Activated CD8-positive, alpha-beta memory T cell treated with anti-CD3 and anti-CD28 coated beads for 1 hour (primary cell): ENCODE measurements around the gene MCEMP1.

ENCODE experiments used
- DNase-seq, 2 donors: peaks; one replicate each; pipeline ENCODE4 v3.0.0-alpha.2; 2020; ENCODE audit warnings: low read depth in 1 of 2; ENCODE audit errors: extremely low read depth in 1 of 2

The MCEMP1 gene

GRCh38 chr19:7670150-7670783 lies 6.6 kb upstream of the MCEMP1 start:
- DNase-seq, result no peak

- DNase-seq, result no peak
Measured at GRCh38 chr19:7670790-7671189, 6.1 kb upstream of the MCEMP1 start.

- DNase-seq, result no peak
Measured at GRCh38 chr19:7672522-7672921, 4.4 kb upstream of the MCEMP1 start.

GRCh38 chr19:7674010-7675005 lies 2.6 kb upstream of the MCEMP1 start:
- no peak for DNase-seq

- DNase-seq, result no peak
Measured at GRCh38 chr19:7676376-7676775, 514 bp upstream of the MCEMP1 start.

GRCh38 chr19:7677669-7678311 lies 900 bp downstream of the MCEMP1 start:
- no peak for DNase-seq

GRCh38 chr19:7678971-7679751 lies 2.3 kb downstream of the MCEMP1 start:
- DNase-seq, result peak in 1 of 2 donors; percentile 39

- DNase-seq, result no peak
Measured at GRCh38 chr19:7679771-7680605, 3.1 kb downstream of the MCEMP1 start.

- DNase-seq, result peak; percentile 44 to 84
Measured at GRCh38 chr19:7680606-7681339, 3.9 kb downstream of the MCEMP1 start, which contains the start of gene TRAPPC5. Gene TRAPPC5, plus strand, starts transcription at chr19:7680833. Its CDS starts 1,421 bp downstream, at chr19:7682254.

- peak; percentile 63 to 68 for DNase-seq
Measured at GRCh38 chr19:7681340-7682174, 4.7 kb downstream of the MCEMP1 start.

- DNase-seq, result no peak
Measured at GRCh38 chr19:7682175-7682855, 5.4 kb downstream of the MCEMP1 start.

GRCh38 chr19:7685546-7686445 lies 8.9 kb downstream of the MCEMP1 start:
- no peak for DNase-seq

GRCh38 chr19:7687177-7687576 lies 10.3 kb downstream of the MCEMP1 start:
- DNase-seq, result no peak

- no peak for DNase-seq
Measured at GRCh38 chr19:7689165-7689564, 12.3 kb downstream of the MCEMP1 start.

GRCh38 chr19:7690779-7691258 lies 13.9 kb downstream of the MCEMP1 start:
- no peak for DNase-seq

- no peak for DNase-seq
Measured at GRCh38 chr19:7691497-7691896, 14.6 kb downstream of the MCEMP1 start.
